Calu3 (cell line): ENCODE data around the gene EMP3. TPM values are rescaled to one million over a fixed set of nuclear protein-coding genes. Genes with fewer than 3 reads are reported as not detected.

Experiments used
- BruUV-seq: library from RNA; stranded (reverse); fragments of 400-500 nt; replicated peaks from 2 replicates; lab custom pipeline; 2021; lab: Mats Ljungman, UMichigan
- CTCF ChIA-PET: fragments of 300-600 bp; sonication (Branson Sonifier 250); formaldehyde crosslinking; loops from one replicate; lab custom pipeline; 2022; ENCODE audit warnings: antibody characterized with exemption; lab: Charles Lee
- DNase-seq: peaks from one replicate; pipeline ENCODE4 v3.0.0; 2022
- H3K27ac Mint-ChIP-seq: one replicate; pipeline ENCODE4 v1.8.0; 2022; ENCODE audit warnings: mixed read lengths; ENCODE audit not compliant: unreplicated experiment
- H3K27me3 Mint-ChIP-seq: one replicate; pipeline ENCODE4 v1.8.0; 2022; ENCODE audit warnings: mixed read lengths; ENCODE audit not compliant: unreplicated experiment
- H3K36me3 Mint-ChIP-seq: one replicate; pipeline ENCODE4 v1.8.0; 2022; ENCODE audit warnings: mild to moderate bottlenecking, moderate library complexity, mixed read lengths; ENCODE audit not compliant: insufficient read depth, unreplicated experiment
- H3K4me1 Mint-ChIP-seq: one replicate; pipeline ENCODE4 v1.8.0; 2022; ENCODE audit warnings: mild to moderate bottlenecking, low read depth, mixed read lengths; ENCODE audit not compliant: unreplicated experiment
- H3K4me3 Mint-ChIP-seq: one replicate; pipeline ENCODE4 v1.8.0; 2022; ENCODE audit warnings: mild to moderate bottlenecking, low read depth, moderate library complexity, mixed read lengths; ENCODE audit not compliant: unreplicated experiment
- H3K9me3 Mint-ChIP-seq: one replicate; pipeline ENCODE4 v1.8.0; 2022; ENCODE audit warnings: low read depth, mixed read lengths; ENCODE audit not compliant: unreplicated experiment
- intact Hi-C: fragments of 100-400 bp; cut with micrococcal nuclease; formaldehyde crosslinking; loops from one replicate; pipeline ENCODE4 v1.10.0; 2022; ENCODE audit not compliant: unreplicated experiment
- total RNA-seq: library from RNA; stranded (reverse); gene quantifications from 2 replicates; pipeline ENCODE4 v1.2.3, GENCODE V29; 2022
- TF ChIP-seq, protein P1 (sequence below): fragments of 200-600 bp; IDR thresholded peaks from one replicate; pipeline ENCODE4 v1.8.0; 2022; ENCODE audit warnings: antibody characterized with exemption; ENCODE audit not compliant: unreplicated experiment

Gene EMP3
- total RNA-seq, 1 experiment from 2014 or later: 29.5 TPM

DNA sequence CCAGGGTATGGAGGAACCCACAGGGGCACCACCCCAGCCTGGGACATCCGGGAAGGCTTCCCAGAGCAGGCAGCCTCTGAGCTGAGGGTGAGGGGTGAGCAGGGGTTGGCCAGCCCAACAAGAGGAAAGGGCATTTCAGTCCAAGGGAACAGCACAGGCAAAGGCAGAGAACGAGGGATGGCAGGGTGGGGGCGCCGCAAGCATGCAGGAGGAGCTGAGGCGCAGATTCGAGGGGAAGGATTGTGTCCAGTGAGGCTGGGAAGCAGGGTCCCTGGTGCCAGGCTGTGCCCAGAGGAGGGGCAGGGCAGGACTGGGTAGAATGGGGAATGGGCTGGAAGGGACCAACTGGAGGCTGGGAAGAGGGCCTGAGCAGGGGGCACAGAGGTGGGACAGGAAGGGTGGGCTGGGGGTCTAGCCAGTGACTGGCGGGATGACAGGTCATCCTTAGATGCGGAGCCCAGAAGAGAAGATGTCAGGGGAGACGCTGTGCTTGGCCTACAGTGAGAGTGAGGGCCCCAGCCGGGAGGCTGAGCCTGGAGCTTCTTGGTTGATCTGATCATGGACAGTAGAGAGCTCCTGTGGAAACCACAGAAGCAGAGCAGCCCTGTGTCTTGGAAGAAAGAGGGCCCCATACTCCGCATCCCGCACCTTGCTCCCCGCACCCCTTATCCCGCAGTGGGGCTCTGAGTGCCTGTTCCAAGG, 13.6 kb downstream of the EMP3 start:
- Mint-ChIP-seq H3K27me3 (no peaks in the 10 kb centered on the region), H3K4me1 (peaks cover 8% of the 10 kb centered on the region), H3K27ac (no peak overlapping the region), H3K4me3 (no peak overlapping the region), H3K36me3 (peaks cover 13% of the 10 kb centered on the region), H3K9me3 (no peaks in the 10 kb centered on the region)
- BruUV-seq: no TSS peak
- TF ChIP-seq, protein P1, sequence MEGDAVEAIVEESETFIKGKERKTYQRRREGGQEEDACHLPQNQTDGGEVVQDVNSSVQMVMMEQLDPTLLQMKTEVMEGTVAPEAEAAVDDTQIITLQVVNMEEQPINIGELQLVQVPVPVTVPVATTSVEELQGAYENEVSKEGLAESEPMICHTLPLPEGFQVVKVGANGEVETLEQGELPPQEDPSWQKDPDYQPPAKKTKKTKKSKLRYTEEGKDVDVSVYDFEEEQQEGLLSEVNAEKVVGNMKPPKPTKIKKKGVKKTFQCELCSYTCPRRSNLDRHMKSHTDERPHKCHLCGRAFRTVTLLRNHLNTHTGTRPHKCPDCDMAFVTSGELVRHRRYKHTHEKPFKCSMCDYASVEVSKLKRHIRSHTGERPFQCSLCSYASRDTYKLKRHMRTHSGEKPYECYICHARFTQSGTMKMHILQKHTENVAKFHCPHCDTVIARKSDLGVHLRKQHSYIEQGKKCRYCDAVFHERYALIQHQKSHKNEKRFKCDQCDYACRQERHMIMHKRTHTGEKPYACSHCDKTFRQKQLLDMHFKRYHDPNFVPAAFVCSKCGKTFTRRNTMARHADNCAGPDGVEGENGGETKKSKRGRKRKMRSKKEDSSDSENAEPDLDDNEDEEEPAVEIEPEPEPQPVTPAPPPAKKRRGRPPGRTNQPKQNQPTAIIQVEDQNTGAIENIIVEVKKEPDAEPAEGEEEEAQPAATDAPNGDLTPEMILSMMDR: no peak
- intact Hi-C loops: loop anchor here (10.0 kb wide), 1 partner anchor 146 kb away; no protein-coding TSS in a partner anchor
- CTCF ChIA-PET: interaction anchor here (0.7 kb wide), 1 partner anchor 18 kb away, joined by 7 read pairs; no protein-coding TSS in a partner anchor
- no peak for DNase-seq

DNA sequence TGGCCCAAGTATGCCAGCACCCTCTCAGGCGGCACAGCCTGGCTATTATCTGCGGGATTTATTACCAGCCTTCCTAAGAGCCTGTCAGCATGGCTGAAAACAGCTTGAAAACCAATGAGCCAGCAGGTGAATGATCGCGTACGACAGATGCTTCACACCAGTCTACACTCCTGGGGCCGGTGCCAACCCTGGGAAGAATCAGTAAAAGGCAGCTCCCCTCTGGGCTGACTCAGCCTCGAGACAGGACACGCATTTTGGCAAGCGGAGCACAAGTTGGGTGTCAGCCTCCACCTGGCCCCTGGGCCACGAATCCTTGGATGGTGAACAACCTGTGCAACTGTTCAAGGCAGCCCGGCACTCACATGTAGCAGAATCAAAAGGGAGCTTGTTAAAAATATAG, 15.6 kb downstream of the EMP3 start:
- Mint-ChIP-seq H3K4me3 (no peak overlapping the region), H3K27me3 (no peaks in the 10 kb centered on the region), H3K27ac (no peak overlapping the region), H3K9me3 (no peaks in the 10 kb centered on the region), H3K4me1 (no peaks in the 10 kb centered on the region), H3K36me3 (peaks cover 4% of the 10 kb centered on the region)
- no peak for DNase-seq
- CTCF ChIA-PET: interaction anchor here (0.6 kb wide), 3 partner anchors 15 to 477 kb away, joined by 3 to 10 read pairs (median 4); no protein-coding TSS in a partner anchor
- TF ChIP-seq, protein P1: no peak
- no TSS peak for BruUV-seq
- intact Hi-C loops: no loop called here

DNA sequence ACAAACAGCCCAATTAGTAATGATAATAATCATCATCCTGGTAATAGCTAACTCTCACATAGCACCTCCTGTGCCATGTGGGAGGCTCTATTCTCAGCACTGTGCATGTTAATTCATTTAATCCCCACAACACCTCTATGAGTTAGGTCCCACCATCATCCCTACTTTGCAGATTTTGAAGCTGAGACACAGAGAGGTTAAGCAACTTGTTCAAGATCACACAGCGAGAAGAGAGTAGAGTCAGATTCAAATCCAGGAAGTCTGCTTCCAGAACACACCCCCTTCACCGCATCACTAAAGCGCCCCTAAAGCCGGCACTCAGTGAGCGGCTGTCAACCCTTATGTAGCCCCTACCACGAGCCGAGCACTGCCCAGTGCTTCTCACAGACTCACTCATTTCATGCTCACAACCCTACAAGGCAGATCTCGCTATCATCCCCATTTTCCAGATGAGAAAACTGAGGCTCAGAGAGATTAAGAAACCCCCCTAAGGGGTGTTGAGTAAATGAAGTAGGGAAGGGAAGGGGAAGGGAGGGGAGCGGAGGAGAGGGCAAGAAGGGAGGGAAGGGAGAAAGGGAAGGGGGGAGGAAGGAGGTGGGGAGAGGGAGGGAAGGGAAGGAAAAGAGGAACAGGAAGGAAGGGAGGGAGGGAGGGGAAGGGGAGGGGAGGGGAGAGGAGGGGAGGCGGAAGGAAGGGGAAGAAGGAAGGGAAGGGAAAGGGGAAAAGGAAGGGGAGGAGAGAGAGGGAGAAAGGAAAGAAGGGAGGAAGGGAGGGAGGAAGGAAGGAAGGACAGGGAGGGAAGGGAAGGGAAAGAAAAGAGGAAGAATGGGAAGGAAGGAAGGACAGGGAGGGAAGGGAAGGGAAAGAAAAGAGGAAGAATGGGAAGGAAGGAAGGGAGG, 16.4 kb downstream of the EMP3 start:
- H3K27me3 Mint-ChIP-seq: no peaks in the 10 kb centered on the region
- no peak for DNase-seq
- peaks cover 4% of the 10 kb centered on the region for H3K36me3 Mint-ChIP-seq
- H3K4me3 Mint-ChIP-seq: no peak overlapping the region
- no peaks in the 10 kb centered on the region for H3K4me1 Mint-ChIP-seq
- intact Hi-C loops: no loop called here
- no peak overlapping the region for H3K27ac Mint-ChIP-seq
- CTCF ChIA-PET: interaction anchor here (0.6 kb wide), 2 partner anchors 15 to 477 kb away, joined by 4 to 10 read pairs; no protein-coding TSS in a partner anchor
- BruUV-seq: no TSS peak
- TF ChIP-seq, protein P1: no peak
- H3K9me3 Mint-ChIP-seq: no peaks in the 10 kb centered on the region

DNA sequence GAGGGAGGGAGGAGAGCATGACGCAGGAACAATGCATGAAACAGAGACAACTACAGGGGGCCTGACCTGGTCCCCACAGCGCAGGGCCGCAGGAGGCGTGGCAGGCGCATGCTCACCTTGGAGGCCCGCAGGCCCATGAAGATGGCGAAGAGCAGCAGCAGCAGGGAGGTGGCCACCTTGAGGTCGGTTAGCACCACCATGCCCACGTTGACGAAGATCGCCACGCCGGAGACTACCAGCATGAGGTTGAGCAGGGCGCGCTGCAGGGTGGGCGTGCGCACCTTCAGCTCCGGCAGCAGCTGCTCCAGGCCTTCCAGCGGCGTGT, 17.0 kb downstream of the EMP3 start:
- no TSS peak for BruUV-seq
- intact Hi-C loops: no loop called here
- Mint-ChIP-seq H3K4me1 (no peaks in the 10 kb centered on the region), H3K9me3 (no peaks in the 10 kb centered on the region), H3K4me3 (no peak overlapping the region), H3K27ac (no peak overlapping the region), H3K27me3 (no peaks in the 10 kb centered on the region), H3K36me3 (peaks cover 4% of the 10 kb centered on the region)
- TF ChIP-seq, protein P1: no peak
- CTCF ChIA-PET: no interaction called here
- DNase-seq: no peak
